Measurements from ENCODE around the gene SLC25A19. TPM values are rescaled to one million over a fixed set of nuclear protein-coding genes. Genes with fewer than 3 reads are reported as not detected.
A peak's percentile ranks its signal among the peaks of the same experiment; 100 is the strongest.

The SLC25A19 gene
- total and polyA plus RNA-seq, 9 of the 15 experiments (the other 6 are each of a cell fraction or from before 2014, with no cell fraction given), result 33.4 to 76.6 (median 55.3) TPM

DNA sequence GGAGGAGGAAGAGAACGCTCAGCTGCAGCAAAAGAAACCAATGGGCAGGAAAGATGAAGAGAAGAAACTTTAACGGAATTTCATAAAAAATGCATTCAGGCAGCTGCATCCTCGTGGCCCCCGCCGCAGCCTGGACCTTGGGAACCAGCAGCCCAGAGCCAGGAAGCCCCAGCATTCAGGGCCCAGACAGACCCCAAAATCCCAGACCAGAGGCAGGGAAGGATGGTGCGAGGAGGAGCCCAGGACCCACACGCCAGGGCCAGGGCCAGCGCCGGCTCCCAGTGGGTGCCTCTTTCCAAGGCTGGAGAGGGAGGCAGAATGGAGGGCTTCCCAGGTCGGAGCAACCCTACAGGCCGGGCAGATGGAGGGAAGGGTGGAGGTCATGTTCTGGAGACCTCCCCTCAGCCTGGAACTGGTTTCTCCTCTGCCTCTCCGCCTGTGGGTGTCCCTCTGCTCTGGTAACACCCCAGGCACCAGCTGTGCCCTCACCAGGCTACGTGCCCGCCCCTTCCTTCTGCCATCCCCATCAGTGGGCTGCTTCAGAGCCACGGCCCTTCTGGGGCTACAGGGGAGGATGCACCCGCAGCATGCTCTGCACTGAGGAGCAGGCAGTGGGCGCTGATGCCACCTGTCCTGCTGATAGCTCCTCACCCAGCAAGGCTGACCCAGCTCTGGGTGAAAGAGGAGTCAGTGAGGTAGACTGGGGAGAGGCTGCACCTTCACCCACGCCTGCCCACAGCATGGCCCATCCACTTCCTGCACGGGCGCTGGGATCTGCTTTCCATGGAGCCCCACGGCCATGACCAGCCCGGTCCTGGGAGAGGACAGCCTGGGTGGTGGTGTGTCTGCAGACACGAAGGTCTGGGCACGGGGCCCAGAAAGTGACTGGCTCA is 17.0 kb downstream of the SLC25A19 start (continued):
- TF ChIP-seq SRF (CRISPR knock-in tag; IDR thresholded peaks at IDR 0.05) (no peak), POLR2G (IDR thresholded peaks at IDR 0.05; ENCODE audit: low read depth, low read length) (peak; percentile 30), RUNX1 (IDR thresholded peaks at IDR 0.05; ENCODE audit: low read depth) (no peak), CBFB (CRISPR knock-in tag; IDR thresholded peaks at IDR 0.05) (0 out of 2 replicates have a peak, but pooled peaks have one; percentile 33), ZKSCAN8 (CRISPR knock-in tag; IDR thresholded peaks at IDR 0.05) (no peak), GABPB1 (CRISPR knock-in tag; IDR thresholded peaks at IDR 0.05) (no peak), ZNF77 (CRISPR knock-in tag; IDR thresholded peaks at IDR 0.05) (no peak), NFRKB (IDR thresholded peaks at IDR 0.05; ENCODE audit: low read depth) (no peak), ZNF174 (CRISPR knock-in tag; IDR thresholded peaks at IDR 0.05) (no peak), ZNF143 (CRISPR knock-in tag; IDR thresholded peaks at IDR 0.05) (no peak), ZNF311 (CRISPR knock-in tag; IDR thresholded peaks at IDR 0.05) (0 out of 2 replicates have a peak, but pooled peaks have one; percentile 21), GATAD2A (IDR thresholded peaks at IDR 0.05) (no peak), KDM5B (IDR thresholded peaks at IDR 0.05; ENCODE audit: insufficient replicate concordance, low read depth, low read length) (peak; percentile 4), MYNN (IDR thresholded peaks at IDR 0.05) (peak; percentile 24; the same call in 1 of the 2 replicates), MYNN (CRISPR knock-in tag; IDR thresholded peaks at IDR 0.05) (no peak), SAP30 (IDR thresholded peaks at IDR 0.05; ENCODE audit: borderline replicate concordance, insufficient read depth, low read depth, low read length, poor library complexity, severe bottlenecking) (no peak), SREBF2 (CRISPR knock-in tag; IDR thresholded peaks at IDR 0.05) (0 out of 2 replicates have a peak, but pooled peaks have one; percentile 75), MTA3 (IDR thresholded peaks at IDR 0.05; ENCODE audit: borderline replicate concordance) (peak; percentile 48; the same call in 1 of the 2 replicates), RBFOX2 (IDR thresholded peaks at IDR 0.05; ENCODE audit: low read depth, low read length) (no peak), PHF8 (IDR thresholded peaks at IDR 0.05; ENCODE audit: borderline replicate concordance, low read length) (no peak), TAF7 (tag; IDR thresholded peaks at IDR 0.05) (no peak), HMGN3 (IDR thresholded peaks at IDR 0.05; ENCODE audit: borderline replicate concordance, extremely low read depth, insufficient read length, low read depth, low read length) (peak; percentile 27), POLR2AphosphoS2 (IDR thresholded peaks at IDR 0.05; ENCODE audit: low read length) (peak; percentile 18; the same call in 1 of the 2 replicates), RAD51 (IDR thresholded peaks at IDR 0.05; ENCODE audit: borderline replicate concordance, low read depth) (no peak)
- TF ChIP-seq, protein P1, sequence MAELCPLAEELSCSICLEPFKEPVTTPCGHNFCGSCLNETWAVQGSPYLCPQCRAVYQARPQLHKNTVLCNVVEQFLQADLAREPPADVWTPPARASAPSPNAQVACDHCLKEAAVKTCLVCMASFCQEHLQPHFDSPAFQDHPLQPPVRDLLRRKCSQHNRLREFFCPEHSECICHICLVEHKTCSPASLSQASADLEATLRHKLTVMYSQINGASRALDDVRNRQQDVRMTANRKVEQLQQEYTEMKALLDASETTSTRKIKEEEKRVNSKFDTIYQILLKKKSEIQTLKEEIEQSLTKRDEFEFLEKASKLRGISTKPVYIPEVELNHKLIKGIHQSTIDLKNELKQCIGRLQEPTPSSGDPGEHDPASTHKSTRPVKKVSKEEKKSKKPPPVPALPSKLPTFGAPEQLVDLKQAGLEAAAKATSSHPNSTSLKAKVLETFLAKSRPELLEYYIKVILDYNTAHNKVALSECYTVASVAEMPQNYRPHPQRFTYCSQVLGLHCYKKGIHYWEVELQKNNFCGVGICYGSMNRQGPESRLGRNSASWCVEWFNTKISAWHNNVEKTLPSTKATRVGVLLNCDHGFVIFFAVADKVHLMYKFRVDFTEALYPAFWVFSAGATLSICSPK (IDR thresholded peaks at IDR 0.05; ENCODE audit: borderline replicate concordance), result no peak
- TF ChIP-seq, protein P2, sequence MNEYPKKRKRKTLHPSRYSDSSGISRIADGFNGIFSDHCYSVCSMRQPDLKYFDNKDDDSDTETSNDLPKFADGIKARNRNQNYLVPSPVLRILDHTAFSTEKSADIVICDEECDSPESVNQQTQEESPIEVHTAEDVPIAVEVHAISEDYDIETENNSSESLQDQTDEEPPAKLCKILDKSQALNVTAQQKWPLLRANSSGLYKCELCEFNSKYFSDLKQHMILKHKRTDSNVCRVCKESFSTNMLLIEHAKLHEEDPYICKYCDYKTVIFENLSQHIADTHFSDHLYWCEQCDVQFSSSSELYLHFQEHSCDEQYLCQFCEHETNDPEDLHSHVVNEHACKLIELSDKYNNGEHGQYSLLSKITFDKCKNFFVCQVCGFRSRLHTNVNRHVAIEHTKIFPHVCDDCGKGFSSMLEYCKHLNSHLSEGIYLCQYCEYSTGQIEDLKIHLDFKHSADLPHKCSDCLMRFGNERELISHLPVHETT (CRISPR knock-in tag; conservative IDR thresholded peaks at IDR 0.05 in 1 of 2, IDR thresholded peaks at IDR 0.05 in 1 of 2), result 0 out of 4 replicates have a peak, but pooled peaks of 1 of the 2 experiments have one; percentile 43
